BLaER1 treated with 17β-estradiol and CSF1 and Interleukin-3, amounts not matched to agents 10 nM and 100 nM (cell line): Measurements from ENCODE around the gene GAS7.
A peak's percentile ranks its signal among the peaks of the same experiment; 100 is the strongest.

ENCODE experiments used
- H3K27ac ChIP-seq, 11 experiments: shearing (Covaris generic); formaldehyde crosslinking; 2 replicates each; pipeline ENCODE4 v1.8.1; 2022
- H3K27me3 ChIP-seq, 11 experiments: shearing (Covaris generic); formaldehyde crosslinking; 2 replicates each; pipeline ENCODE4 v1.8.1; 2022
- H3K36me3 ChIP-seq, 11 experiments: shearing (Covaris generic); formaldehyde crosslinking; 2 replicates each; pipeline ENCODE4 v1.8.1; 2022
- H3K4me1 ChIP-seq, 10 experiments: shearing (Covaris generic); formaldehyde crosslinking; 2 replicates each; pipeline ENCODE4 v1.8.1; 2022
- H3K4me2 ChIP-seq, 11 experiments: shearing (Covaris generic); formaldehyde crosslinking; 2 replicates each; pipeline ENCODE4 v1.8.1; 2022
- H3K4me3 ChIP-seq, 10 experiments: shearing (Covaris generic); formaldehyde crosslinking; 2 replicates each; pipeline ENCODE4 v1.8.1; 2022
- H3K9ac ChIP-seq, 11 experiments: shearing (Covaris generic); formaldehyde crosslinking; 2 replicates each; pipeline ENCODE4 v1.8.1; 2022
- H3K9me3 ChIP-seq, 11 experiments: shearing (Covaris generic); formaldehyde crosslinking; replicated peaks in 1 of 11; 2 replicates each; pipeline ENCODE4 v1.8.1; 2022
- H4K20me1 ChIP-seq, 11 experiments: shearing (Covaris generic); formaldehyde crosslinking; 2 replicates each; pipeline ENCODE4 v1.8.1; 2022
- Cebpa-rat ChIP-seq, 11 experiments: shearing (Covaris generic); IDR thresholded peaks; 2 replicates each; pipeline ENCODE4 v1.8.1; 2022

The GAS7 gene

DNA sequence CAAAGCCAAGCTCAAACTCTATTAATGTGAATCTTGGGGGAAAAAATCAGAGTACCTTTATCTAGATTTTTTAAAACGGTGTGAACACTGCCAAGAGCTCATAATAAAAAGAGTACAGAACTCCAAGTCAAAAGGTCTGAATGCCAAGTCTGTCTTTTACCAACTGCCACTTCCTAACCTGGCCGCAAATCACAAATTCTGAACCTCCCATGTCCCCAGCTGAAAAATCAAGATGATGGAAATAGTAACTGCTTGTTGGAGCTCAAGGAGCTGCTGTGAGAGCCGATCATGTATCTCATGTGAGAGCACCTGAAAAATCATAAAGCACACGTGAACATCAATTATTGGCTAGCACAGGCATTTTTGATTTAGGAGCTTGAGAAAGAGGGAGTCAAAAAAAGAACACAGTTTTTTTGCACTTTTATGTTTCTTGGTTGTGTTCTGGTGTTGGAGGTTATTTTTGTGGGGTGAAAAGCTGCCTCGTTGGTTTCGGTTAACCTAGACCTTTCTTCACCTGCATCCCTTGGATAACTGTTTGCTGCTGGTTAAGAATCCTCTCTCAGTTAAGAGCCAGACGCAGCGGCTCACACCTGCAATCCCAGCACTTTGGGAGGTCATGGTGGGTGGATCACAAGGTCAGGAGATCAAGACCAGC, 50.5 kb downstream of the GAS7 start:
- Histone ChIP-seq H3K4me3 (no peak overlapping the region), H3K27ac (peak overlapping the region; percentile 10 to 91 (median 67); a peak in 20 of 22 replicates), H3K27me3 (no peaks in the 10 kb centered on the region), H3K36me3 (peaks cover 0 to 5% (median 0%) of the 10 kb centered on the region in 11 experiments; a peak in 1 of 22 replicates), H3K9me3 (0 out of 22 replicates have a peak, but pooled peaks cover 0 to 4% (median 0%) of the 10 kb centered on the region in 11 experiments), H3K4me1 (peaks cover 95 to 100% (median 99%) of the 10 kb centered on the region in 10 experiments), H3K9ac (peak overlapping the region; percentile 8 to 70 (median 48); a peak in 19 of 22 replicates), H3K4me2 (peak overlapping the region; percentile 63 to 98 (median 90)), H4K20me1 (peaks cover 0 to 13% (median 0%) of the 10 kb centered on the region in 11 experiments; a peak in 4 of 22 replicates)
- no peak for TF ChIP-seq Cebpa-rat (IDR thresholded peaks at IDR 0.05)

DNA sequence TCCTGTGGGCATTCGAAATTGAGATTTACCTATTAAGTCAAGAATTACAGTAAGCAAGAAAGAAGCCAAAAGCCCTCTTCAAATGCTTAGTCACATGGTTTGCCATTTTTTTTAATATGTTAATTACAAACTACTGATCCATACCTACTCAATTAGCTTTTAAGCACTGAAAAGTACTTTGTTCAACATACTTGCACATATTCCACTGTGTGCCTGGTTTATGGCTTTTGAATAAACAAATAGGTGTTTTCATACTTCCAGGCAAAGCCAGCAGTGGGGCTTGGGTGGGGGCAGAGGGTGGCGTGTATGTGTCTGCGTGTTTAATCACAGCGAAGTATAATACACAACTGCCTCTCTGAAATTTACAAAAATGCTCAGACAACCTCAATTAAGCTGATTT, 51.4 kb downstream of the GAS7 start:
- Histone ChIP-seq H3K36me3 (peaks cover 0 to 5% (median 0%) of the 10 kb centered on the region in 11 experiments; a peak in 1 of 22 replicates), H3K9ac (peak overlapping the region; percentile 17 to 70 (median 48); a peak in 21 of 22 replicates), H3K4me2 (peak overlapping the region; percentile 63 to 98 (median 90)), H3K27me3 (no peaks in the 10 kb centered on the region), H4K20me1 (peaks cover 0 to 13% (median 0%) of the 10 kb centered on the region in 11 experiments; a peak in 4 of 22 replicates), H3K27ac (peak overlapping the region; percentile 10 to 91 (median 67); a peak in 20 of 22 replicates), H3K4me3 (no peak overlapping the region), H3K9me3 (0 out of 22 replicates have a peak, but pooled peaks cover 0 to 4% (median 0%) of the 10 kb centered on the region in 11 experiments), H3K4me1 (peaks cover 87 to 96% (median 94%) of the 10 kb centered on the region in 10 experiments)
- TF ChIP-seq Cebpa-rat (IDR thresholded peaks at IDR 0.05) = no peak

- H3K9ac ChIP-seq = peak overlapping the region; percentile 5 to 67 (median 55); a peak in 21 of 22 replicates
- no peak for TF ChIP-seq Cebpa-rat (IDR thresholded peaks at IDR 0.05)
Measured at GRCh38 chr17:10144982-10145381, 53.4 kb downstream of the GAS7 start.

GRCh38 chr17:10144456-10144855, 54.0 kb downstream of the GAS7 start:
- Histone ChIP-seq H4K20me1 (peaks cover 0 to 34% (median 0%) of the 10 kb centered on the region in 11 experiments; a peak in 5 of 22 replicates), H3K4me2 (peak overlapping the region; percentile 66 to 98 (median 90)), H3K36me3 (peaks cover 0 to 5% (median 0%) of the 10 kb centered on the region in 11 experiments; a peak in 1 of 22 replicates), H3K9ac (peak overlapping the region in 10 of 11 experiments; percentile 5 to 67 (median 54); a peak in 14 of 22 replicates), H3K4me3 (no peak overlapping the region), H3K27ac (peak overlapping the region; percentile 44 to 91 (median 68); a peak in 20 of 22 replicates), H3K27me3 (no peaks in the 10 kb centered on the region), H3K4me1 (peaks cover 83 to 96% (median 91%) of the 10 kb centered on the region in 10 experiments), H3K9me3 (0 out of 22 replicates have a peak, but pooled peaks cover 0 to 1% (median 0%) of the 10 kb centered on the region in 11 experiments)
- TF ChIP-seq Cebpa-rat (IDR thresholded peaks at IDR 0.05) = no peak

More at GRCh38 chr17:10144982-10145381, 53.4 kb downstream of the GAS7 start:
- H3K4me2 ChIP-seq = peak overlapping the region; percentile 66 to 98 (median 90)
- 0 out of 22 replicates have a peak, but pooled peaks cover 0 to 4% (median 0%) of the 10 kb centered on the region in 11 experiments for H3K9me3 ChIP-seq
- H3K4me3 ChIP-seq = no peak overlapping the region
- H3K27ac ChIP-seq = peak overlapping the region; percentile 44 to 91 (median 68)
- H3K36me3 ChIP-seq = peaks cover 0 to 5% (median 0%) of the 10 kb centered on the region in 11 experiments; a peak in 1 of 22 replicates
- peaks cover 0 to 28% (median 0%) of the 10 kb centered on the region in 11 experiments; a peak in 5 of 22 replicates for H4K20me1 ChIP-seq
- peaks cover 83 to 96% (median 91%) of the 10 kb centered on the region in 10 experiments for H3K4me1 ChIP-seq
- H3K27me3 ChIP-seq = no peaks in the 10 kb centered on the region

DNA sequence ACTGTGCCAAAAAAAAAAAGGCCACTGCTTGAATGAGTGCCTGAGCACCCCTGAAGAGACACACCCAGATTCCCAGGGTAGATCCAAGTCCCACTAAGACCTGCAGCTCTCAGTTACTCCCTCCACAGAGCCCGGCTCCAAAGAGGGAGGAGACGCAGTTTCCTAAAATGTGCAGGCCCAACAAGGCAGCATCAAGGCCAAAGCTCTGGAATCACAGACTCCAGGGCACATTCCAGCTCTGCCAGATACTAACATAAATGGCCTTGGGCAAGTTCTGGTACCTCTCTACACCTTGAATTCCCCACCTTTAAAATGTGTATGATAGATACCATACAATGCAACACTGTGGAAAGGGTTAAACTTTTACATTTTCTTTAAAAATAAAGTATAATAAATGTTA, 57.0 kb downstream of the GAS7 start:
- Histone ChIP-seq H3K4me2 (peak overlapping the region in 8 of 11 experiments; percentile 16 to 81 (median 66); a peak in 14 of 22 replicates), H3K27me3 (no peaks in the 10 kb centered on the region), H3K36me3 (no peaks in the 10 kb centered on the region; a peak in 1 of 22 replicates), H3K27ac (peak overlapping the region in 4 of 11 experiments; percentile 10 to 35 (median 22); a peak in 4 of 22 replicates), H3K9ac (peak overlapping the region in 2 of 11 experiments; percentile 2 to 11; a peak in 1 of 22 replicates), H3K4me3 (no peak overlapping the region), H3K4me1 (peaks cover 63 to 96% (median 80%) of the 10 kb centered on the region in 10 experiments), H3K9me3 (no peaks in the 10 kb centered on the region), H4K20me1 (peaks cover 0 to 43% (median 0%) of the 10 kb centered on the region in 11 experiments; a peak in 5 of 22 replicates)
- no peak for TF ChIP-seq Cebpa-rat (IDR thresholded peaks at IDR 0.05)

DNA sequence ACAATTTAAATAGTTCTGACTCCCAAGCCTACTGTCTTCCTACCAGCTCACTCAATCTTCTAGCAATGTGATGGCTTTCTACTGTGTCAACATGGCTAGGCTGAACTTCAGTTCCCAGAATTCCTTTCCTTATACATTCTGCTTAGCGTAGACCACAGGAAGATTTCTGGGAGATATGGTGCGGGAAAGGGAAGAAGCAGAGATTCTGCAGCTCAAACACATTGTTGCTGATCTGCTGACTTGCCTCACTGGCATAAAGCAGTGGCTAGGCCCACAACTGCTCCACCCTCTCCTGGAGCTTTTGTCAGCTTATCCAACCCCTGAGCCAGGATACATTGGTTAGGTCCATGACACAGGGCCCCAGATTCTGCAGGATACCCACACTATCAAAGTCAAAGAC, 58.8 kb downstream of the GAS7 start:
- Histone ChIP-seq H4K20me1 (peaks cover 0 to 46% (median 0%) of the 10 kb centered on the region in 11 experiments; a peak in 5 of 22 replicates), H3K27ac (peak overlapping the region in 5 of 11 experiments; percentile 1 to 42 (median 4); a peak in 4 of 22 replicates), H3K4me1 (peaks cover 63 to 96% (median 80%) of the 10 kb centered on the region in 10 experiments), H3K9me3 (0 out of 22 replicates have a peak, but pooled peaks cover 0 to 2% (median 0%) of the 10 kb centered on the region in 11 experiments), H3K36me3 (0 out of 22 replicates have a peak, but pooled peaks cover 0 to 1% (median 0%) of the 10 kb centered on the region in 11 experiments), H3K9ac (no peak overlapping the region; a peak in 1 of 22 replicates), H3K27me3 (no peaks in the 10 kb centered on the region), H3K4me3 (no peak overlapping the region), H3K4me2 (peak overlapping the region; percentile 11 to 81 (median 56); a peak in 18 of 22 replicates)
- no peak for TF ChIP-seq Cebpa-rat (IDR thresholded peaks at IDR 0.05)

DNA sequence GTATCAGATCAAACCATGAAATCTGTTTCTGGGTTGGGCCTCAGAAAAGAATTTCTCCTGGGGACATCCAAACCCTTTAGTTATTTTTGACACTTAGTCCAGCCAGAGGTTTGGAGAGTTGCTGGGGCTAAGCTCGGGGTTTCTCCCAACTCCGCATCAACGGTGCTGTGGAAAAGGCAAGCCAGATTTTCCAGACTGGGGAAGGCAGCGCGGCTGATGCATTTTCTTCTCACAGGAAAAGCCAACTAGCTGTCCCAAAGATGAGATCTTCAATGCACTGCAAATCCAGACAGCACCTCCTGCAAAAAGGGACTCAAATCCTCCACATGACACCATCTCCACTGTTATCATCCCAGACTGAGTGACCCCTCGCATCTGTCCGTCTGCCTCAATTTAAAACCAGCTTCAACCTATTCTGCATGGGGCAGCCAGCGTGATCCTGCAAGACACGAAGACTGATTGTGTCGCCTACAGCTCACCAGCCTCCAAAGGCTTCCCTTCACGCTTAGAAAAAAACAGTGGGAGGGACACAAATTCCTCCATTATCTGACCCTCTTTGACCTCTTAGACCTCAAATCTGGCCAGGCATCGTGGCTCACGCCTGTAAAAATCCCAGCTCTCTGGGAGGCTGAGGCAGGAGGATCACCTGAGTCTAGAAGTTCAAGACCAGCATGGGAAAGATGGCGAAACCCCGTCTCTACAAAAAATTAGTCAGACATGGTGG, 62.0 kb downstream of the GAS7 start:
- Histone ChIP-seq H3K9ac (peak overlapping the region; percentile 60 to 78 (median 75); a peak in 21 of 22 replicates), H3K27me3 (no peaks in the 10 kb centered on the region), H3K27ac (peak overlapping the region; percentile 67 to 90 (median 84); a peak in 21 of 22 replicates), H3K9me3 (peaks cover 0 to 4% (median 0%) of the 10 kb centered on the region in 11 experiments; a peak in 1 of 22 replicates), H3K4me2 (peak overlapping the region; percentile 78 to 93 (median 85)), H3K4me3 (peak overlapping the region in 6 of 10 experiments; percentile 16 to 54 (median 30); a peak in 9 of 20 replicates), H3K4me1 (peaks cover 59 to 98% (median 84%) of the 10 kb centered on the region in 10 experiments), H3K36me3 (0 out of 22 replicates have a peak, but pooled peaks cover 0 to 6% (median 0%) of the 10 kb centered on the region in 11 experiments), H4K20me1 (peaks cover 0 to 32% (median 0%) of the 10 kb centered on the region in 11 experiments; a peak in 5 of 22 replicates)
- no peak for TF ChIP-seq Cebpa-rat (IDR thresholded peaks at IDR 0.05)
